Activated CD8-positive, alpha-beta memory T cell treated with anti-CD3 and anti-CD28 coated beads for 4 hours (primary cell): ENCODE data around the gene MTUS2.

Experiments used
- DNase-seq, 2 donors: peaks; one replicate each; pipeline ENCODE4 v3.0.0-alpha.2; 2020; ENCODE audit warnings: low read depth in 2 of 2

MTUS2 gene

GRCh38 chr13:29525757-29526156 lies 705.6 kb downstream of the MTUS2 start:
- DNase-seq: no peak

DNA sequence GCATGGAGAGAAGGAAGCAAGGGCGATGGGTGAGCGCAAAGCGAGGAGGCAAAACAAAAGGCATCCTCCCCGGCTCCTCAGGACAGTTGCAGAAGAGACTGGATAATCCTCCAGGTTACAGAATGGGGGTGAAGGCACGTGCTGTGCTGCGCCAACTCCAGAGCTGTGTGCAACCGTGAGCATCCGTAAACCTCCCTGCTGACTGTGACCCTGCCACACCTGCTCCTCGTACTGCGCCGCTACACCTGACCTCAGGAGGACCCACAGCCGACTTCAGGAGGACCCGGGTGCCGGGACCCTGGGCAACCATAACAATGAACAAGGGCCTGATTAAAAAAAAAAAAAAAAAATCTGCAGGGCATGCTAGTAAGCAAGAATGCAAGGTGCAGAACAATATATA lies 706.6 kb downstream of the MTUS2 start:
- no peak for DNase-seq

- DNase-seq: no peak
These were observed 707.4 kb downstream of the MTUS2 start for GRCh38 chr13:29527511-29527910.

GRCh38 chr13:29527916-29528315 lies 707.8 kb downstream of the MTUS2 start:
- no peak for DNase-seq

DNA sequence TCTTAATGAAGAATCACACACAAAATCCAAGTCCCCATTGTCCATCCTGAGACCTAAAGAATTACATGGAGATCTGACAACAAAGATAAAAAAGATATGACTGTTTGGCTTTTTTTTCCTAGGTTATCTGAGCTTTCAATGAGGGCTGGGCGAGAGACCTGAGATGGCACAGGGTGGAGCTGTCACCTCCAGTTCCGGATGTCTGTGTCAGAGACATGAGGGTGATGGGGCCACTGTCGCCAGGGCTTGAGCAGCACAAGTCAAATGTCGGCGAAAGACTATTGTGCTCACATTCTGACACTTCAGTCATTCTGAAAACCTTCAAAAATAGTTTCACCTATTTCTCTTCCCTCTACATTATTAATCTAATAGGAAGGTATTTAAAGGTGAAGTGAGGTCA lies 709.6 kb downstream of the MTUS2 start:
- no peak for DNase-seq

- no peak for DNase-seq
These were observed 710.8 kb downstream of the MTUS2 start for GRCh38 chr13:29530901-29531300.

GRCh38 chr13:29532116-29532515 lies 712.0 kb downstream of the MTUS2 start:
- DNase-seq: no peak

- no peak for DNase-seq
These were observed 712.7 kb downstream of the MTUS2 start for GRCh38 chr13:29532821-29533220.

DNA sequence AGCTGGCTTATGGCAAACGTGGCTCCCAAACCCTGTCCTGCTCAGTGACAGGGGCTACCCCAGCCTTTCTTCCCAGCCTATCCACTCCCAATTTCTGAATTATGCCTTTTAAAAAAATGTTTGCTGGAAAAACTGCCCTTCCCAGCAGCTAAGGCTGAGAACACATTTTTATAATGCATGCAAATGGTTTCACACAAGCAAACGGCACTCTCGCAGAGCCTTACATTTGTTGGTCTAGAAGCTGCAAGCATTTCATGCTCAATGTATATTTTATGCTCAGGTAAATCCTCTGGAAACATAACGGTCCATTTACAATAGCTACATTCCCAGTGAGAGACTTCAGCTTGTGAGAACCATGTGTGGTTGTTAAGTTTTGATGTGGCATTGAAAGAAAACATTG lies 713.9 kb downstream of the MTUS2 start:
- no peak for DNase-seq

- no peak for DNase-seq
These were observed 715.8 kb downstream of the MTUS2 start for GRCh38 chr13:29535663-29536655.

- DNase-seq: no peak
These were observed 716.7 kb downstream of the MTUS2 start for GRCh38 chr13:29536853-29537252.

DNA sequence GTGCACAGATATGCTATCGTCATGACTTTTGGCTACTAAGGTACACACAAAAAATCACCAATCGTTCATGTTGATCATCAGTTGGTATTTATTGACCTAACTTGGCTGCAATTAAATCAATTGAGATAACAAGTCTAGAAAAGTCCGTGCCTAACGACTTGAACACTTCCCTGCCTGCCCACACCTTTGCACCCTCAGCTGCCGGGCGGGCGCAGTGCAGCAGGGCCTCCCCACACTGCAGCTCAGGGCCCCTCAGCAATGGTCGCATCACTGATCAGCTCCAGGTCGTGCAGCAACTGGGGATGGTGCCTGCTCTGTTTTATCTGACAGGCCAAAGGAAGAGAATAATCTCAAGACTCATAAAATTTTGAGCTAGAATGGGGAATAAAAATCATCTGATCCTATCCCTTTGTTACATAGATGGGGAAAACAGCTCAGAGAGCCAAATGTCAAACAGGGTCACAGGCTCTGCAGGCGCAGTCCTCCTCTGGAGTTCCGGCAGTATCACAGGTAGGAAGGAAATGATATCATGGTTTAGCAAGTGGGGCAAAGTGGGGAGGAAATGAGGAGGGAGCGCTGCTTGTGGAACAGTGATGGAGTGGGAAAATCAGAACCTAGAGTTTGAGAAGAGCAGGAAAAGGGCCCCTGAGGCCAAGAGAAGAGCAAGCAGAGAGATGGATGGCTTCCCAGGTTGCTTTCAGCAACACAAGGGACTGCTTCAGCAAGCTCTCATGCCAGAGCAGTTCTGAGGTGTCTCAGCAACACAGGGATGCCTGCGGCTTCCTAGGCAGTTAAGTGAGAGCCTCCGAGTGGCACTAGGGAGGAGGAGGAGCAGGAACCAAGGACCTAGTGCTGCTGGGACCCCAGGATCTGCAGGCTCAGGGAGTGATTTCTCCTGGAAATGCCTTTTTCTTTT lies 717.9 kb downstream of the MTUS2 start:
- DNase-seq: no peak

- no peak for DNase-seq
These were observed 718.5 kb downstream of the MTUS2 start for GRCh38 chr13:29538652-29539040.

- no peak for DNase-seq
These were observed 719.7 kb downstream of the MTUS2 start for GRCh38 chr13:29539856-29540255.

DNA sequence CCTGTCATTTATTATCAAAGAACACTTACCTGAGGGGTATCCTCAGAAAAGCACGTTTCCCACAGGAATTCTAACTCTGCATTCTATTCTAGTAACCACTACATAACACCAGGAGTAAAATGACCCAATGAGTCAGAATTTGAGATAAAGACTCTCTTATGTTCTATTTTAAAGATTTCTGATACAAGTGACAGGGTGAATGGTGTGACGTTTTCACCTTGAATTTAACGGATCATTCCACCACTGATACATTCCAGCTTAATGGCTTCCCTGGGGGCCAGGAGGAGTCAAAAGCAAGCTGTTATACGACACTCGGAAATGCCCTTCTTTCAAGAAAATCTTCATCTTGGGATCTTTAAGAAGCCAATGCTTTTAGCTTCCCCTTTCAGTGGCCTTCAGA lies 720.2 kb downstream of the MTUS2 start:
- DNase-seq: no peak

DNA sequence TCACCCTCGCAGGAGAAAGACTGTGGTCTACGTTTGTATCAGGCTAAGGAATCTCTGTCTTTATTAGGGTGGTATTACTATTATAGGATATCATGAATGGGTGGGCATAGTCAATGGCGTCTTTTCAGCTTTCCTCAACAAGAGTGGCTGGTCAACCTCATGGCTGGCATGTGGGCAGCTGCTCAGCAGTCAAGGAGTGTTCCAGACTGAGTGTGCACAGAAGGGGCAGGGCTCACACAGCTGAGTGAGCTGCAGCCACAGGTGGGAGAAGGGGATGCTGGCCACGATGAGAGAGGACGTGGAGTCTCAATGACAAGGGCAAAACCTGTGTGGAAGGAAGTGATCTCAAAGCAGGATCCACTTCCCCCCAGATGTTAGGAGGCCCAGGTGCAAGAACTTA lies 720.7 kb downstream of the MTUS2 start:
- DNase-seq: no peak

DNA sequence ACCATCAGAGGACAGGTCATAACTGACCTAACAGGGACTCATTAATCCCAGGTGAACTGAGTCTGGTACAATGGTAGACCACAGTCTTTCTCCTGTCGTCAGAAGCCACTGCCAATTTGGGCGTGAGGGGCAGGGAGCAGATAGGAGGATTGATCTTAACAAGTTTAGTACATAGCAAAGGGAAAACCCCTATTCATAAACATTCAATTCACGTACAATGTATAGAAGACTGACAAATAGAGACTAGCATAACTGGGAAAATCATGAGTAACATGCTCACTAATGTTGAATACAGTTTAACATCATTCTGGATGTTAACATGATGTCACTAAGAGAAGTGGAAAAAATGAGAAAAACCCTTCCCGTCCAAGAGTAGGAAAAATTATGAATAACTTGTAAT lies 721.3 kb downstream of the MTUS2 start:
- no peak for DNase-seq

GRCh38 chr13:29542381-29542780 lies 722.2 kb downstream of the MTUS2 start:
- no peak for DNase-seq

- DNase-seq: no peak
These were observed 723.4 kb downstream of the MTUS2 start for GRCh38 chr13:29543230-29544215.

GRCh38 chr13:29545988-29546387 lies 725.8 kb downstream of the MTUS2 start:
- DNase-seq: no peak

DNA sequence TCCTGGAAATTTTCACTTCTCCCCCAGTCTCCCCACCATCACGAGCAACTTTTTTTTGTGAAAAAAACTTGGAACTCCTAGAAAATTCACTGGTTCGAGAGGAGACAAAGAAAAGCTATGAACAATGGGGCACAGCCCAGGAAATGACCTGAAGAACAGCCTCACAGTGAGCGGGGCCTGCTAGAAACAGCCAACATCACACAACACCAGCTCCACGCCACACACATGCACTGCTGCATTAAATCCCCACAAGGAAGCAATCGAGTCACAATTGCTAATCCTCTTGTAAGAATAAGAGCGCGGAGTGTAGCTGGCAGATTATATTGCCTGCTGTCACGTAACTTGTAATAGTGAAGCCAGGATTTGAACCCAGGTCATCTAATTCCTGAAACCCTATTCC lies 726.5 kb downstream of the MTUS2 start:
- DNase-seq: no peak
